ENCODE data around the gene TLR5.
A peak's percentile ranks its signal among the peaks of the same experiment; 100 is the strongest.

TLR5 gene

DNA sequence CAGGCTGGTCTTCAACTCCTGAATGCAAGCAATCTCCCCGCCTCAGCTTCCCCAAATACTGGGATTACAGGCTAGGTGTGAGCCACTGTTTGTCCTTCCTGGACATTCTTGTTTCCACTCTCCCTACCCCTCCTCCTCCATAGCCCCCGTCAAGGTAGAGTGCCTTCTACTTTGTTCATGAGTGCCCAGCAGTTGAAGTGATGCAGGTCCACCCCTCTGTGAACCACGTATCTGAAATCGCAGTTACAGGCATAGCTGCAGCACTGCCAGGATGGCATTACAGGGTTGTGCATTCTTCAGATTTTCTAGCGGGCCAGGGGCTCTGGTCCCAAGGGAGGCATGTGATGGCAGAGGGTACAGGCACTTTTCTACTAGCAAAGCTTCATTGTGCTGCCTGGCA, 7.4 kb upstream of the TLR5 start:
- DNase-seq (ENCODE audit: low read depth in 2 of 2) = no peak

DNA sequence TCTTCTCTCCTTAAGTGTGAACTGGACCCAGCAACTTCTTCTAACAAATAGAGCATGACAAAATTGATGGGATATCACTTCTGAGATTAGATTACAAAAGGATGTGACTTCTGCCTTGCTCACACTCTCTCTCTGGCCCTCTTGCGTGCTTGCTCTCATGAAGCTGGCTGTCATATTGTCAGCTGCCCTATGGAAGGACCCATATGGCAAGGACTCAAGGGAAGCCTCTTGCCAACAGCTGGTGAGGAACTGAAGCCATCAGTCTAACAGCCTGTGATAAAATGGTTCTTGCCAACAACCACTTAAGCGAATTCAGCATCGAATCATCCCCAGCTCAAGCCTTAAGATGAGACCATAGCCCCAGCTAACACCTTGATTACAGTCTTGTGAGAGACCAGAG, 4.8 kb upstream of the TLR5 start:
- DNase-seq (ENCODE audit: low read depth in 2 of 2) = no peak

- no peak for DNase-seq (ENCODE audit: low read depth in 2 of 2)
These were observed 4.4 kb upstream of the TLR5 start for GRCh38 chr1:223147409-223147808.

DNA sequence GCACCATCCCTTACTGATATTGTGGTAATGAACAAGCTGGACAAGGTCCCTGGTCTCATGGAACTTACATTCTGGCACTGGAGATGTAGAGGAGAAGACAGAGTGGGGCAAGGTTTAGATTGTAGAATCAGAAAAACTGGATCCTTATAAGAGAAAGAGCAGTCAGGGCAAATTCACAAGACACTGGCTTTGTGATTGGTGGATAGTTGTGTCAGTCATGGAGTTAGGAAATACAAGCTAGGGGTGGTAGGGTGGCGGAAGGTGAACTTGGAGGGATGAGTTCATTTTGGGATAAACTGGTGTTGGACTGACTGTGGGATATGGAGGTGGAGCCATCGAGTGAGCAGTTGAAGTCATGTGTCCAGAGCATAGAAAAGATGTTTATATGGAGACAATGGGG, 3.7 kb upstream of the TLR5 start:
- DNase-seq (ENCODE audit: low read depth in 2 of 2) = no peak

GRCh38 chr1:223144914-223145313, 1.9 kb upstream of the TLR5 start:
- DNase-seq (ENCODE audit: low read depth in 2 of 2) = no peak

- DNase-seq (ENCODE audit: low read depth in 2 of 2) = no peak
These were observed 1.4 kb upstream of the TLR5 start for GRCh38 chr1:223144431-223144830.

DNA sequence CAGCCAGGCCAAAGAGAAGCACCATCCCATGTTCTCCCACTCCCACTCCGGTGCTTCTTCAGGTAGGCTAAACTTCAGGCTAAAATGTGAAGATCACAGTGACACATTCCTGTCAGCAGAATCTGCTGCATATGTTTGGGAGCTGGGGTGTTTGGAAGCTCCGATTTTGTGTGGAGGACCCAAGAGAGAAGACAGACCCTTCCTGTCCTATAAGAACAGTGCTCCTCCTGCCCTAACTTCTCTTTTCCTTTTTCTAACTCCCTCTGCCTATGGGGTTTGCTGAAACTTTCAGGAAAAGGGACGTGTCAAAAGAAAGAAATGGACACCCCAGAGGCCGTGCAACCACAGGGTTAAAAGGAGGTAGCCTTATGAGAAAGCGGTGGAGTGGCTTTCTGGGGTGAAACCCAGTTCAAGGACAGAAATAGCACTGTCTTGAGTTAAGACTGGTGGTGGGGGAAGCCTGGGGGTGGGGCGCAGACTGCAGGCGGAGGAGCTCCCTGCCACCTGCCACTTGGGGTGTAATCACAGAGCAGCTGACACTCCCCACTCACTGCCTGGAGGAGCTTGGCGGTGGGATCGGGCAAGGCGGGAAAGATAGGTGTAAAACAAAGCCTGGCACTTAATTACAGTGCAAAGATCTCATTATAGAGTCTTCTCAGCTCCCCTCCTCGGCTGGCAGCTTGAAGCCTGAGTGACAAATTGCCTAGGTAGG, 645 bp upstream of the TLR5 start:
- DNase-seq (ENCODE audit: low read depth in 2 of 2) = no peak

- DNase-seq (ENCODE audit: low read depth in 2 of 2) = no peak
These were observed 779 bp downstream of the TLR5 start for GRCh38 chr1:223142269-223142668.

- DNase-seq (ENCODE audit: low read depth in 2 of 2) = no peak
These were observed 2.2 kb downstream of the TLR5 start for GRCh38 chr1:223140611-223141405.

GRCh38 chr1:223137455-223138085, 5.5 kb downstream of the TLR5 start:
- peak; percentile 38 to 40 for DNase-seq (ENCODE audit: low read depth in 2 of 2)

GRCh38 chr1:223136086-223136485, 7.0 kb downstream of the TLR5 start:
- DNase-seq (ENCODE audit: low read depth in 2 of 2) = no peak

DNA sequence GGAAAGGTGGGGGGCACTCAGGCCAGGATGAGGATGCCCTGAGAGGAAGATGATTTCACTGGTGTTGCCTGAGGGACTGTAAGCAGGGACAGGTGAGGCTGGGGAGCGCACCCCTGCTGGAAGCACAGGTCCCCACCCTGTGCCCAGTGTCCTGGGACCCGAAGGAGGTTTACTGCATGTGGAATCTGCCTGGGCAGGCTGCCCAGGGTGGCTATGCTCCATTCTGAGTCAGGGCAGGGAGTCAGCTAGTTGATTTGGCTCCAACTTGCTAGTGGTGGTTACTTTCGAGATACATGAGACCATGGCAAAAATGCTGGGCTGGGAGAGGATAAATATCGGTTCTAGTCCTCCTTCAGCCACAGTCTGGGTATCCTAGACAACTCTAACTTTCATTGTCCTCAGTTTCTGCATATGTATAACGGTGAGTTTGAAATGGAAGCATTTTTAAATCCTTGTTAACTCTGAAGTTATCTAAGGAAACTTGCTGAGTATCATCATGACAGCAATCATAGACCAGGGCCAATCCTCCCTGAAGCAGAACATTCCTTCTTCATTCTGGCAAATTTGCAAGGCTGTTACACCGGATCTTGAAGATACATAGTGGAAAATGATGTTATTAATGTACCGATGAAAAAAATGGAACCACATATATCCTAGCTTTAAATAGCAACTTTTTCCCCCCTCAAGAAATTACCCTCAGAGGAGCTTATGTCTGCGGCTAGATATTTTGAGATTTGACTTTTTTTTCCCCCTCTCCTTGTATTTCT, 7.7 kb downstream of the TLR5 start:
- DNase-seq (ENCODE audit: low read depth in 2 of 2) = peak in 1 of 2 experiments; percentile 14

GRCh38 chr1:223133824-223134435, 9.1 kb downstream of the TLR5 start:
- DNase-seq (ENCODE audit: low read depth in 2 of 2) = peak; percentile 38 to 45

GRCh38 chr1:223133306-223133823, 9.7 kb downstream of the TLR5 start:
- DNase-seq (ENCODE audit: low read depth in 2 of 2) = no peak

DNA sequence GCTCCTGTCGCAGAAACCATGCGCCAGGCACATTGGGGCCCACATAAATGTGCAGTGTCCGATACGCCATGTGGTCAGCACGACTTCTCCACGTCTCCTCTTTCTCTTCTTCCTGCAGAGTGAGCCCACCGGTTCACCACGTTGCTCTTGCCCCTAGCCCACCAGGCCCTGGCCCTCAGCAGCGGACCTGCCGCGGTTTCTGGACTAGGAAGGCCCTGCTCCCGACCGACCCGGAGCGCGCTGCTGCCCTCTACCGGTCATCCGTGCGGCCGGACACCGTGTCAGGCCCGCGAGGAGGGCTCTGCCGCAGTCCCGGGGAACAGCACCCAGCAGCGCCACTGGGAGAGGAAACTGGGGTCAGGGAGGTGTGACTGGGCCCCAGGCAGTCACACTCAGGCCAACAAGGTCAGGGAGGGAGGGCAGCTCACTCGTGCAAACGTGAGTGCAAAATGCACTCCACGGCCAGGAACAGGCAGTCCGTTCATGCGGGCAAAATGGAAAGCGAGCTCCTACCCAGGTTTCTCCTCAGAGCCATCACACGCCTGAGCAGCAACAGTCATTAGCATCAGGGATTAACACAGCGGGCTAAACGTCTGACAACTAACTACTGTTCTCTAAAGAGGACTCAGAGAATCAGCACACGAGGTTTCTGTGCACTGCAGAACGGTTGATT, 13.7 kb downstream of the TLR5 start:
- no peak for DNase-seq (ENCODE audit: low read depth in 2 of 2)

DNA sequence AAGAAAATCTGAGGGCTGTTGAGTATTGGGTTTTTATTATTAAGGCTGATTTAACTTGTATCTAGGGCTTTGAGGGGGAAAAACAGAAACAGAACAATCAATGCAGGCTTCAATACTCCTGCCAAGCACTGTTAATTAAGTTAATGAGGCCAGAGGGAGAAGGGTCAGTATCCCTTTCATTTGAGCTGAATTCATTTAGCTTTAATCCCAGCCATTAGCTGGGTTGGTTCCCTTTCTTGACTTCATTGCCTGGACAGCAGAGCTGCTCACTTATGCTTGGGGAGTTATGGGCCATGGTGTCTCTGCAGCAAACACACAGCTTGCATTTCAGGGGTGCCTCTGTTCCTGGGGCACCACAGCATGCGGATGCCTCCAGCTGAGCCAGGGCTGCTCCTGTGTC, 16.3 kb downstream of the TLR5 start:
- no peak for DNase-seq (ENCODE audit: low read depth in 2 of 2)

GRCh38 chr1:223125766-223126165, 17.3 kb downstream of the TLR5 start:
- no peak for DNase-seq (ENCODE audit: low read depth in 2 of 2)

DNA sequence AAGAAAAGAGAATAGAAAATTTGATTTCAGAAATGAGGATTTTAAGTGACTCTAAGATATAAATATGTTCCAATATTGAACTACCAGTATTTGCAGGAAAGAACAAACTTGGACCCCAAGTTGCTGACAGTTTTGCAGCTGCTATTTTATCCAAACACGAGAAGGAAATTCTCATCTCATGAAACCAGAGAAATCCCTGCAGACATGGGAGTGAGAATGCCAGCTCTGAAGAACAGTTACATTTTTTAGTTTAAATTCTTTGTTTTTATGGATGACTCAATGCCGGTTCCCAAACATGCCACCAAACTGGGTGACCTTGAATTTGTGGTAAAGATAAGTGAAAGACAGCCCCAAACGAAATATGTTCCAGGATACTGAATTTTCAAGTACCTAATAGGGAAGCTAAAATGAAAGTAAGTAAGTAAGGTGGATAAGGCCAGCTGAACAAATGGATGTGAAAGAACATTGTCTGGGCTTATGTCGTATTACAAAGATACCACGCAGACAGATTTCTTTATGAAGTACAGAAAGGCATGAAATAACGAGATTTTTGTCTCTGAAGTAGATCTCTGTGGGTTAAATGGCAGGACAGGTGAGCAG, 19.9 kb downstream of the TLR5 start:
- DNase-seq (ENCODE audit: low read depth in 2 of 2) = no peak

GRCh38 chr1:223118418-223118817, 24.6 kb downstream of the TLR5 start:
- DNase-seq (ENCODE audit: low read depth in 2 of 2) = no peak

DNA sequence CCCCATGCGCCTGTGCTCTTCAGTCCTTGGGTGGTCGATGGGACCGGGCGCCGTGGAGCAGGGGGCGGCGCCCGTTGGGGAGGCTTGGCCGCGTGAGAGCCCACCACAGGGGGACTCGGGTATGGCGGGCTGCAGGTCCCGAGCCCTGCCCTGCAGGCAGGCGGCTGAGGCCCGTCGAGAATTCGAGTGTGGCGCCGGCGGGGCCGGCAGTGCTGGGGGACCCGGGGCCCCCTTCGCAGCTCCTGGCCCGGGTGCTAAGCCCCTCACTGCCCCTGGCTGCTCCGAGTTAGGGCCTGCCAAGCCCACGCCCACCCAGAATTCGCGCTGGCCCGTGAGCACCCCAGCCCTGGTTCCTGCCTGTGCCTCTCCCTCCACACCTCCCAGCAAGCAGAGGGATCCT, 26.1 kb downstream of the TLR5 start:
- DNase-seq (ENCODE audit: low read depth in 2 of 2) = no peak

All from fibroblast of skin of left biceps (primary cell).